Stimulated activated CD8-positive, alpha-beta memory T cell treated with anti-CD3 and anti-CD28 coated beads, Interleukin-7, amount 100 ng/mL, for 1 hour (primary cell): Measurements from ENCODE around the gene MSI2.
A peak's percentile ranks its signal among the peaks of the same experiment; 100 is the strongest.

Experiments
- DNase-seq, 2 donors: peaks; one replicate each; pipeline ENCODE4 v3.0.0-alpha.2; 2020; ENCODE audit warnings: low read depth in 2 of 2

Gene MSI2

GRCh38 chr17:57269598-57270255 is 13.4 kb downstream of the MSI2 start:
- DNase-seq, result no peak

GRCh38 chr17:57270801-57271245 is 14.5 kb downstream of the MSI2 start:
- no peak for DNase-seq

- no peak for DNase-seq
These were observed 15.5 kb downstream of the MSI2 start for GRCh38 chr17:57271821-57272220.

DNA sequence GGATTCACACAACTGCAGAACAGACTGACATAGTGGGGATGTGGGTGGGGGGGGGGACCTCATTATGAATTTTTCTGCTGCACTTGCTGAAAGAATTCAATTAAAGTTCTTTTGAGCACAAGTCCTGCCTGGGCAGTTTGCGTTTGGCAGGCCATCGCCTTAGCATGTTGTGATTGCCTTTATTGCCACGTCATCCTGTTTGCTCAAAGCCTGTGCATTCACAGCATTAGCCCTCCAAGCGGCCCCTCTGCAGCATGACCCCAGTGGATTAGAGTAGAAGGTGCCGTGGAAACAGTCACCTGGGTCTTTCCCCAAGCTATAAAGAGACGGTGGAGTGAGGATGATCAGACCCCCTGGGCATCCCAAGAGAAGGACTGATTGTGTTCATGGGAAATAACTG is 17.2 kb downstream of the MSI2 start:
- no peak for DNase-seq

DNA sequence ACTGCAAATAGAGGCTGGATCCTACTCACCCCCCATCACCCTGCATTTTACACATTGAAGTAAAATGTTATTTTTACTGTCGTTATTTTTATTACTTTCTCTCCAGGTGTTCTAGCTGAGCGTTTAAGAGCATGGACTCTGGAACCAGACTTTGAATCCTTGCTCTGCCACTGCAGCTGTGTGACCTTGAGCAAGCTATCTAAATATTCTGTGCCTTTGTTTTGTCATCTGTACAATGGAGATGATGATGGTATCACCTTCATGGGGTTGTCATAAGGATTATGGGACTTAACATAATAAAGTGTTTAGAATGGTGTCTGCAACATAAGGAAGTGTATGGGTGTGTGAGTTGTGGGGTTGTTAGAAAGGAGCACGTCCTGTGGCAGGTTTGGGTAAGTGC is 17.8 kb downstream of the MSI2 start:
- no peak for DNase-seq

DNA sequence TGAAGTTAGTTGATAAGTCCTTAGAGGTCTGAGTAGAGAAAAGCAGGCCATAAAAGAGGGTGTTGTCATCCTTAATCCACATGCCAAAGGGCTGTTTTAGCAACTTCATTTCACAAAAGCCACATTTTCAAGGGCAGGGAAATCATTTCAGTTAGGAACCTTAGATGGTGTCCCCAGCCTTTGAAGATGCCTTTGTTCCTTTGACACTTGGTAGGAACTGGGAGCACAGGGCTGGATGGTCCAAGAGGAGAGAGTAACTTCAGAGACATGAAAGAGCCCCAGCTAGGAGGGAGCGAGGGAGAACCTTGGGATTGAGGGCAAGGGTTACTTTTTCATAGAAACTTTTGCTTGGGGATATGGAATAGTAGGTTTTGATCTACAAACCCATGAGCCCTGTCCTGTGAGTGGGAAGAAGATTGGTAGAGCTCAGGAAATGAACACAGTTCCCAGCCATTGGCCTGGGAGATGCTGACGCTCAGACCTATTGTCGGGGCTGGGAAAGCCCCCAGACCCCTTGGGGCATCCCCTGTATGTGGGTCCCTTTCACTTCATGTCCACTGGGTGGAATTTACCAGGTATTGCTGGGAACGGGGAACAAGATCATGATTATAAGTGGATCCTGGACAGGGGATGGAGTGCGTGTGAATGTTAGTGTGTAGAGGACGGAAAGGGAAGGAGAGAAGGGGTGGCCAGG is 18.9 kb downstream of the MSI2 start:
- no peak for DNase-seq

DNA sequence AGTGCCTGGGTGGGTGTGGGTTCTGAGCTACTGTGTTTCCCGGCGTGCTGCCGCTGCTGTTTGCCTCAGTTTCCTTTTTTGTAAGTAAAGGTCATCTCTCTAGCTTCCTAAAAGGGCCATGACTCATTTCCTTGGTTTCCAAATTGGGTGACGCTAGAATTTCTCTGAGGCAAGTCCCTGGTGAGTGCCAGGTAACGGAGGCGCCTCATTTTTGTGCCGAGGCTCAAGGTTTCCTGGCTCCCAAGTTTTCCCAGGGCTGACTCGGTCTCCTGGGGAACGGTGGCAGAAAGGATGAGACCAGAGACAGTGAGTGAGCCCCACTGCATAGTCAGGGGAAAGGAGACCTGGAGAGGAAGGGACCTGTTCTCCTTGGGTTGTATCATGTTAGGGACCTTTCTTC is 20.3 kb downstream of the MSI2 start:
- no peak for DNase-seq

DNA sequence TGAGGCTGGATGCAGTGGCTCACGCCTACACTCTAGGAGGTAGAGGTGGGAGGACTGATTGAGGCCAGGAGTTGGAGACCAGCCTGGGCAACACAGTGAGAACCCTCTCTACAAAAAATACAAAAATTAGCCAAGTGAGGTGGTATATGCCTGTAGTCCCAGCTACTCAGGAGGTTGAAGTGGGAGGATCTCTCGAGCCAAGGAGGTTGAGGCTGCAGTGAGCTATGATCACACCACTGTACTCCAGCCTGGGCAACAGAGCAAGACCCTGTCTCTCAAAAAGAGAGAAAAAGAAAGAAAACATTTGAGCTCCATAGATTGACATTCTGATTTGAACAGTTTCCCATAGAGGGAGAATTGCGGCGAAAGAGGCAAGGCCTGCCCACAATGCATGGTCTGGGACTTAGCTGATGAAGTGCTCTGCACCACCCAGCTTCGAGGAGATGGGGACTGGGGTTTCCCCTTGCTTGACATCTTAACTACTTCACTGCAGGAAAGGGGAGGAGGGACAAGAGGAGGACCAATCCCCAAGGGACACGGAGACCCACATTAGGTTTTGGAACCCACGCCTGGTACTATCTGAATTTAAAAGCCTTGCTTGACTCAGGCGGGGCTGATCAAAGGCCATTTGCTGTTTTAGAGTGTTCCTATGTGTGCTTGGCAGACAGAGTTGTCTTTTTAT is 21.7 kb downstream of the MSI2 start:
- DNase-seq, result no peak

- DNase-seq, result no peak
These were observed 22.5 kb downstream of the MSI2 start for GRCh38 chr17:57278740-57279387.

DNA sequence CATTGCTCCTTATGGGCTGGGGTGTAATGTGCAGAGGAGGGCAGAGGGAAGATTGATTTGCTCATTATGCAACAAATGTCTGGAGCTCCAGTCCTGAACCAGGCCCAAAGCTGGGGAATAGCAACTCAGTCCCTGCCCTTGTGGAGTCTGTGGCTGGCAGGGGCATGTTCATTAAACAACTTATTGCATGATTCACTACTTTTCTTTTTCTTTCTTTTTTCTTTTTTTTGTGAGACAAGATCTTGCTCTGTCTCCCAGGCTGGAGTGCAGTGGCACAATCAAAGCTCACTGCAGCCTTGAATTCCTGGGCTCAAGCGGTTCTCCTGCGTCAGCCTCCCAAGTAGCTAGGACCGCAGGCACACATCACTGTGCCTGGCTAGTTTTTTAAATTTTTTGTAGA is 23.1 kb downstream of the MSI2 start:
- DNase-seq, result no peak

GRCh38 chr17:57281887-57282286 is 25.6 kb downstream of the MSI2 start:
- DNase-seq, result no peak

DNA sequence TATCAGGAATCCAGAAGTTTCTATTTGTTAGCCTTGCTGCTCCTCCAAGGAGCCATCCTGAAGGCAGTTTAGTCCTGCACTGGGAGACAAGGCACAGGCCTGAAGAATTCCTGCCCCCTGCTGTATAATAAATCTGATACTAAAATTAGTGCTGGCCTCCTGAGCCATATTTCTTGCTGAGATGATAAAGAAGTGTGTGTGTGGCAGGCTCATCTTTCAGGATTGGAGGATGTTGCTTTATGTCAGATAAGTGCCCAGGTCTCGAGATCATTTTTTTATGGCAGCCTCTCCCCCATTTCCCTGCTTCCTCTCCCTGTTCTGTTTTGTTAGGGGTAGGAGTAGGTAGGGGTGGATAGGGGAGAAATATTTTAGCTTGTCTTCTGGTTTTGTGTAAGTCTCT is 26.0 kb downstream of the MSI2 start:
- no peak for DNase-seq

GRCh38 chr17:57283203-57283971 is 27.1 kb downstream of the MSI2 start:
- DNase-seq, result no peak

DNA sequence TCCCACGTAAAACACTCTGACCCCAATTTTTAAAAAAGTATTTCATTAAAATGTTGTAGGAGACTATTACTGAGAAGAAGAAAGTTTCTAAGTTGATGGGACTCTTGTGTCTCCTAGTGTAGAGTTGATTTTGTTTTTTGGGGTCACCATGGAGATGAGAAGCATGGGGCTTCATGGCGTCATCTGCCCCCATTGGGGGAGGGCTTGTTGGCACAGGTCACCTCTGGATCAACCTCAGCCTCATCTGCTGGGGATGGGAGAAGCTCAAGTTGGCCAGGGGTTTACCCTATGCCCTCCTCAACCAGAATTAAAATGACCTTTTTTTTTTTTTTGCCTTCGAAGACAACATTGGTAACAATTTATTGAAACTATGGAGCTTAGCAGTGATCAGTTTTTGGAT is 28.3 kb downstream of the MSI2 start:
- no peak for DNase-seq

DNA sequence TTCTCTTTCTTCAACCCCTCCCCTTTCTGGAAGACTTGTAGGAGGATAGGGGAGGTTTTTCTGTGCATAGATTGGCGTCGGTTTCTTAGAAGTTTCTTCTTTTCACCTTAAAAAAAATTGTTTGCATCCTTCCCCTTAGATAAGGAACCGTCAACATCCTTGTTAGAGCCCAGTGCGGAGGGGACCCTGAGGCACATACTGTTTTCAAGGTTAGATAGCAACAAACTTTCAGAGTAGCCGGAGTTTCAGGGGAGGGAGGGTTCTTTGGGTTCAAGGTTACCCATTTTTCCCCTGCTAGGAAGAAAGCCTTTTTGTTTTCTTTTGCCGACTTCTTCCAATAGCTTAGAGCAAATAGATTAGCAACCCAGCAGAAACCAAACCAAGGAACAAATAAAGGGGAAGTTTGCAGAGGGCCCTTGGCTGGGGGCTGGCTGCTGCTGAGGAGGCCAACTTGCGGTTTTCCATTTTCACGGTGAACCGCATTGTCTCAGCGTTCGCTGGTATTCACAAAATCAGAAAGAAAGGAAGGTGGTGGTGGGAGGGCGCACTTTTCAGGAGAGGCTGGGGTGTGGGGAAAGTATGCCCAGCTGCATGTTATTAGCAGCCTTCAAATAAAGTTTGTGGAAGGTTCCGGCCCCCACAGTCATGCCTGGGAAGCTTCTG is 28.8 kb downstream of the MSI2 start:
- peak in 1 of 2 donors; percentile 31 for DNase-seq

DNA sequence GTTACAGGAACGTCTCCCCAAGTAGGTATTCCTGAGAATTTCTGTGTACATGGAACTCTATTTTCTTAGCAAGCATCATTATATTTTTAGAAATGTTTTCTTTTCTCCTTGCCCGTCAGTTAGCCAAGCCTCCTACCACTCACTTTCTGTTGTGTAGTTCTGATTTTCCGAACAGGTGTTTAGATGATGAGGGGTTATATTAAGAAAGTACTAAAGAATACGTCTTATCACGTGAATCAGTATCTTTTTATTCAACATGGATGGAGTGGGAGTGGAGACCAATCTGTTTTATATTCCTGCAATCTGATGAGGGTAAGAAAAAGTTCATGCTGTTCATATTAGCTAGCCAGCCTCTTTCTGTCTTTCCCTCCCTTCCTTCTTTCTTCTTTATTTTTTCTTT is 29.4 kb downstream of the MSI2 start:
- no peak for DNase-seq

DNA sequence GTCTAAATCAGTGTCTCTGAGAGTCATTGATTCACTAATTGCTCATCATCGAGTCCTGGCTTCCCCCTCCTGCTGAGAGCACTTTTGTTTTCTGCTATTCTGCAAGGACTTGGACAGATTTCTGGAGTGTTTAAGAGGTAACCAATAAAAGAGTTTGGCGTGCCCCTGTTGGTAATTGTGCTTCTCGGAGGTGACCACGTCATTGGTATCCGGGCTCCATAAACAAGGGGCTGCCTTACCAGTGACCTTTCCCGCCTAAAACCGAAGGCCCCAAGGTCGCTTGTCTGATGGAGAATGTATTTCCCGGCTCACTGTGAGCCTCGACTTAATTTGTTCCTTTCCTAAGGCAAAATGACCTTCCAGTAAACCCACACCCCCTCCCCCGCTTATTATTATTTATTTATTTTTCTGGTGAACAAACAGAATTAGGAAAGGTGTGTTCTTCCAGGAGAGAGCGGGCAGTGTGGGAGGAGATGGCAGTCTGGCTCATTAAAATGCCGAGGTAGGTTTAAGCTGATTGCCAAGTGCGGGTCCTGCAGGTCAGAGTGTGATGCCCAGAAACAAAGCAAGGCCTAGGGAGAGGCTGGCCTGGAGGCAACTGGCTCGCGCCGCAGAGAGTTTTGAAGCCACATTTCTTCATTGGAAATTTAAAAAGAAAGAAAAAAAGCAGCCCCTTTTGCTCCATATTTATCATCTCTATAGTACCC is 30.2 kb downstream of the MSI2 start:
- no peak for DNase-seq

- no peak for DNase-seq
These were observed 31.9 kb downstream of the MSI2 start for GRCh38 chr17:57288040-57288772.

DNA sequence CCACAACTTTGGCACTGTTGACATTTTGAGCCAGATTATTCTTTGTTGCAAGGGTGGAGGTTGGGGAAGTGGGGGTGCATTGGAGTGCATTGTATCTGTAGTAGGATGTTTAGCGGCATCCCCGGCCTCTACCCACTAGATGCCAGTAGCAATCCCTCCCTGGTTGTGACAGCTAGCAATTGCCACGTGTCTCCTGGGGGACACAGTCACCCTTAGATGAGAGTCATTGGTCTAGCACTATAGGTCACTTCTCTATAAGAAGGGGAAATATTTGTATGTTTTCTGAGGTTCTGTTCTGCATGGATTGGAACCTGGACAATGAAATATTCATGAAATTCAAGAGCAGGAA is 32.4 kb downstream of the MSI2 start:
- no peak for DNase-seq

DNA sequence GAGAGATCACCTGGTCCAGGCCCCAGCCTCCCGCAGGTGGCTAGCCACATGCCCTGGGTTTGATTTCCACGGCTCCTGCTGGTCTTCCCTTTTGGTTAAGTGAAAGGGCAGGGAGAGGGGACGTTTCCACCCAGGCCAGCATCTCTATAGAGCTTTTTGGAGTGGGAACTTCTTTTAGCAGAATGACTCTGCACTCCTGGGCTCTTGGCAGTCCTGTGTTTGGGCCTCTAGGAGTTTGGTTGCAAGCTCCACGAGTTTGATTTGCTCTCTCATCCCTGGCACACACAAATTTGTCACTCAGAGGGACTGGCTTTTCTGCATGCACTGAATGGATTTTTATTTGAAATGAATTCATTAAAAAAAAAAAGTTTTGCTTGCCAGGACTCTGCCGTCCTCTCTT is 32.8 kb downstream of the MSI2 start:
- DNase-seq, result no peak
